ENCODE data around the gene KAZN. TPM values are rescaled to one million over a fixed set of nuclear protein-coding genes. Genes with fewer than 3 reads are reported as not detected.

KAZN gene
- total RNA-seq, 1 donor from 2014 or later: 7.9 TPM

- Mint-ChIP-seq H3K4me3 (ENCODE audit: unreplicated experiment) (peak overlapping the region; percentile 9), H3K27ac (ENCODE audit: unreplicated experiment) (no peak overlapping the region)
- no peak for TF ChIP-seq CTCF (IDR thresholded peaks at IDR 0.05; ENCODE audit: partially characterized antibody, unreplicated experiment)
These were observed 453.5 kb downstream of the KAZN start for GRCh38 chr1:15051882-15052528.

GRCh38 chr1:15053153-15053552, 454.7 kb downstream of the KAZN start:
- no peak for TF ChIP-seq CTCF (IDR thresholded peaks at IDR 0.05; ENCODE audit: partially characterized antibody, unreplicated experiment)
- Mint-ChIP-seq H3K9me3 (ENCODE audit: unreplicated experiment) (peaks cover 2% of the 10 kb centered on the region), H3K36me3 (ENCODE audit: unreplicated experiment) (peaks cover 10% of the 10 kb centered on the region), H3K27ac (ENCODE audit: unreplicated experiment) (no peak overlapping the region), H3K4me3 (ENCODE audit: unreplicated experiment) (no peak overlapping the region), H3K4me1 (ENCODE audit: low read depth, unreplicated experiment) (peaks cover 3% of the 10 kb centered on the region), H3K27me3 (ENCODE audit: unreplicated experiment) (peaks cover 7% of the 10 kb centered on the region)
- no peak for DNase-seq

More at GRCh38 chr1:15051882-15052528, 453.5 kb downstream of the KAZN start:
- H3K4me1 Mint-ChIP-seq (ENCODE audit: low read depth, unreplicated experiment): peaks cover 3% of the 10 kb centered on the region
- peaks cover 7% of the 10 kb centered on the region for H3K27me3 Mint-ChIP-seq (ENCODE audit: unreplicated experiment)
- H3K36me3 Mint-ChIP-seq (ENCODE audit: unreplicated experiment): peaks cover 10% of the 10 kb centered on the region
- peaks cover 2% of the 10 kb centered on the region for H3K9me3 Mint-ChIP-seq (ENCODE audit: unreplicated experiment)
- no peak for DNase-seq

GRCh38 chr1:15055736-15056415, 457.4 kb downstream of the KAZN start:
- H3K4me3 Mint-ChIP-seq (ENCODE audit: unreplicated experiment): no peak overlapping the region
- no peak for DNase-seq
- no peak for TF ChIP-seq CTCF (IDR thresholded peaks at IDR 0.05; ENCODE audit: partially characterized antibody, unreplicated experiment)

GRCh38 chr1:15056515-15057285, 458.2 kb downstream of the KAZN start:
- no peak for DNase-seq
- TF ChIP-seq CTCF (IDR thresholded peaks at IDR 0.05; ENCODE audit: partially characterized antibody, unreplicated experiment): no peak
- Mint-ChIP-seq H3K27ac (ENCODE audit: unreplicated experiment) (no peak overlapping the region), H3K4me3 (ENCODE audit: unreplicated experiment) (no peak overlapping the region), H3K27me3 (ENCODE audit: unreplicated experiment) (peaks cover 2% of the 10 kb centered on the region), H3K9me3 (ENCODE audit: unreplicated experiment) (peaks cover 2% of the 10 kb centered on the region), H3K4me1 (ENCODE audit: low read depth, unreplicated experiment) (peaks cover 6% of the 10 kb centered on the region), H3K36me3 (ENCODE audit: unreplicated experiment) (peaks cover 8% of the 10 kb centered on the region)

More at GRCh38 chr1:15055736-15056415, 457.4 kb downstream of the KAZN start:
- Mint-ChIP-seq H3K4me1 (ENCODE audit: low read depth, unreplicated experiment) (peaks cover 6% of the 10 kb centered on the region), H3K36me3 (ENCODE audit: unreplicated experiment) (peaks cover 10% of the 10 kb centered on the region), H3K9me3 (ENCODE audit: unreplicated experiment) (peaks cover 2% of the 10 kb centered on the region), H3K27me3 (ENCODE audit: unreplicated experiment) (peaks cover 2% of the 10 kb centered on the region), H3K27ac (ENCODE audit: unreplicated experiment) (no peak overlapping the region)
